ENCODE measurements around the gene SLX9.

The SLX9 gene

GRCh38 chr21:45006536-45007095 is 66.8 kb downstream of the SLX9 start:
- DNase-seq = no peak

GRCh38 chr21:45009616-45010015 is 69.8 kb downstream of the SLX9 start:
- no peak for DNase-seq

GRCh38 chr21:45010096-45010495 is 70.3 kb downstream of the SLX9 start:
- no peak for DNase-seq

GRCh38 chr21:45010860-45011259 is 71.0 kb downstream of the SLX9 start:
- DNase-seq = no peak

- DNase-seq = no peak
Measured at GRCh38 chr21:45011426-45011825, 71.6 kb downstream of the SLX9 start.

- no peak for DNase-seq
Measured at GRCh38 chr21:45011911-45012661, 72.3 kb downstream of the SLX9 start.

GRCh38 chr21:45012662-45013259 is 72.9 kb downstream of the SLX9 start:
- DNase-seq = no peak

- DNase-seq = no peak
Measured at GRCh38 chr21:45013260-45013841, 73.5 kb downstream of the SLX9 start.

GRCh38 chr21:45014747-45015468 is 75.1 kb downstream of the SLX9 start:
- DNase-seq = no peak

GRCh38 chr21:45015469-45015860 is 75.6 kb downstream of the SLX9 start:
- DNase-seq = no peak

- DNase-seq = no peak
Measured at GRCh38 chr21:45016031-45016405, 76.2 kb downstream of the SLX9 start.

GRCh38 chr21:45016406-45017038 is 76.7 kb downstream of the SLX9 start:
- DNase-seq = no peak

- DNase-seq = no peak
Measured at GRCh38 chr21:45017039-45017960, 77.5 kb downstream of the SLX9 start.

- no peak for DNase-seq
Measured at GRCh38 chr21:45018131-45019075, 78.6 kb downstream of the SLX9 start.

- no peak for DNase-seq
Measured at GRCh38 chr21:45019076-45019886, 79.5 kb downstream of the SLX9 start.

GRCh38 chr21:45019887-45020537 is 80.2 kb downstream of the SLX9 start:
- no peak for DNase-seq

GRCh38 chr21:45020629-45021427 is 81.0 kb downstream of the SLX9 start:
- DNase-seq = no peak

All from NCI-H1436 treated with DMSO at 0.1 percent for 48 hours (cell line).